Activated CD4-positive, alpha-beta T cell treated with anti-CD3 and anti-CD28 coated beads for 24 hours (primary cell): ENCODE measurements around the gene RMND5A.
A peak's percentile ranks its signal among the peaks of the same experiment; 100 is the strongest.

ENCODE experiments used
- DNase-seq, 2 donors: peaks; one replicate each; pipeline ENCODE4 v3.0.0-alpha.2; 2020; ENCODE audit warnings: low read depth in 2 of 2

The RMND5A gene

GRCh38 chr2:86791573-86791972, 71.5 kb downstream of the RMND5A start:
- DNase-seq = no peak

DNA sequence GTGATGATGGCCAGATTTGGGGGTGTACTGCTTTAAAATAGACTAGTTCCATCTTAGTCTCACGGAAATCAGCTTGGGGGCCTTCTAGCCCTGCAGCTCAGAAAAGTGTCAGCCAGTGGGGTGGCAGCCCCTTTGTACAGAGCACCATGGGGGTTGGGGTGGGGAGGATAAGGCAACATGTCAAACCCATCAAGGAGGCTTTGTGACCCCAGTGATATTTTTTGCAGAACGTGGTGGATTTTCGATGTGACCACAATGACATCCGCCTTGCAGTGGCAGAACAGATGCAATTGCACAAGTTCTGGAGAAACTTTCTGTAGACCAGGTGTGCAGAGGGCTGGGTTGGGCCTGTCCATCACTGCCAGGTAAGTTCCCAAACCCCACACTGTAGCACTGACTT, 73.7 kb downstream of the RMND5A start:
- DNase-seq = no peak

- DNase-seq = no peak
These were observed 74.8 kb downstream of the RMND5A start for GRCh38 chr2:86794861-86795260.

DNA sequence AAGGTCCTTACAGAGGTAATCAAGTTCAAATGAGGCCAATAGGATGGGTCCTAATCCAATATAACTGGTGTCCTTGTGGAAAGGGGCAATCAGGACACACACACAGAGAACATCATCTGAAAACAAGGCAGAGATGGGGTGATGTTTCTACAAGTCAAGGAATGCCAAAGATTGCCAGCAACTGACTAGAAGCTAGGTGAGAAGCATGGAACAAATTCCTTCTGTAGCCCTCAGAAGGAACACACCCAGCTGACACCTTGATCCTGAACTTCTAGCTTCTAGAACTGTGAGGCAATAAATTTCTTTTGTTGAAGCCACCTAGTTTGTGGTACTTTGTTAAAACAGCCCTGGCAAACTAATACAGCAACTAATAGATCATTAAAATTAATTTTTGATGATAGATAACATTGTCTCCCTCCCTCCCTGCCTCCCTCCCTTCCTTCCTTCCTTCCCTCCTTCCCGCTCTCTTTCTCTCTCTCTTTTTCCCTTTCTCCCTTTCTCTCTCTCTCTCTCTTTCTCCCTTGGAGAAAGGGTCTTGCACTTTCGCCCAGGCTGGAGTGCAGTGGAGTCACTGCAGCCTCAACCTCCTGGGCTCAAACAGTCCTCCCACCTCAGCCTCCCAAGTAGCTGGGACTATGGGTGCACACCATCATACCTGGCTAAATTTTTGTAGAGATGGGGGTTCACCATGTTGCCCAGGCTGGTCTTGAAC, 80.9 kb downstream of the RMND5A start:
- no peak for DNase-seq

- DNase-seq = no peak
These were observed 86.2 kb downstream of the RMND5A start for GRCh38 chr2:86806059-86806857.

- DNase-seq = no peak
These were observed 87.0 kb downstream of the RMND5A start for GRCh38 chr2:86807133-86807467.

GRCh38 chr2:86807468-86808275, 87.6 kb downstream of the RMND5A start:
- no peak for DNase-seq

GRCh38 chr2:86808315-86809161, 88.4 kb downstream of the RMND5A start:
- DNase-seq = peak; percentile 88 to 90

- no peak for DNase-seq
These were observed 89.5 kb downstream of the RMND5A start for GRCh38 chr2:86809481-86810121.

DNA sequence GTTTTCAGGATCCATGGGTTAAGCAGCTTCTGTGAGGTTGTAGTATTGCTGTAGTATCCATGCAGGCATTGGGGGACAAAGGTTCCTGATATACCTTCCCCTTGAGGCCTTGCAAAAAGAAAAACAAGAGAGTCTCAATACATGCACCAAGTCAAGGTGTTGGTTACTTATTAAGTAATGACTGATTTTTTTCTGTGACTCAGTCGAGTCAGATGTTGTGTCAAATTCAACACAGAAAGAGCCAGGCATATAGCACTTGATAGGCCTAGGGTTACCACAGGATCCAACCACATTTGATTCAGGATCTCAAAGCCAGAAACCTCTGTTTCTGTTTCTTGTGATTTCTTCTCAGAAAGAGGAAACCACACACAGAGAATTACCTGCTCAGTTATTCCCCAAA, 95.5 kb downstream of the RMND5A start:
- DNase-seq = no peak

DNA sequence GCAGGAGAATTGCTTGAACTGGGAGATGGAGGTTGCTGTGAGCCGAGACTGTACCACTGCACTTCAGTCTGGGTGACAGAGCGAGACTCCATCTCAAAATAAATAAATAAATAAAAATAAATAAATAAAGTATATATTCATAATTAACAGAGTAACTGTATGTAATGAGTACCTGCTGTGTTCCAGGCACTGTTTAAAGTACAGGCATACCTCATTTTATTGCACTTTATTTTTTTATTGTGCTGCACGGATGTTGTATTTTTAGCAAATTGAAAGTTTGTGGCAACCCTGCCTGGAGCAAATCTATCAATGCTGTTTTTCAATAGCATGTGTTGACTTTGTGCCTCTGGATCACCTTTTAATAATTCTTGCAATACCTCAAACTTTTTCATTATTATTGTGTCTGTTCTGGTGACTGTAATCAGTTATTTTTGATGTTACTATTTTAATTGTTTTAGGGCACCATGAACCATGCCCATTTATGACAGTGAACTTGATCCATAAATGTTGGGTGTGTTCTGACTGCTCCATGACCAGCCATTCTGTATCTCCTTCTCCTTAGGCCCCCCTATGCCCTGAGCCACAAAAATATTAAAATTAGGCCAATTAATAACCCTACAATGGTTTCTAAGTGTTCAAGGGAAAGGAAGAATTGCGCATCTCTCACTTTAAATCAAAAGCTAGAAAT, 98.2 kb downstream of the RMND5A start:
- no peak for DNase-seq

GRCh38 chr2:86818957-86819356, 98.9 kb downstream of the RMND5A start:
- DNase-seq = no peak

GRCh38 chr2:86821306-86821705, 101.2 kb downstream of the RMND5A start:
- no peak for DNase-seq

DNA sequence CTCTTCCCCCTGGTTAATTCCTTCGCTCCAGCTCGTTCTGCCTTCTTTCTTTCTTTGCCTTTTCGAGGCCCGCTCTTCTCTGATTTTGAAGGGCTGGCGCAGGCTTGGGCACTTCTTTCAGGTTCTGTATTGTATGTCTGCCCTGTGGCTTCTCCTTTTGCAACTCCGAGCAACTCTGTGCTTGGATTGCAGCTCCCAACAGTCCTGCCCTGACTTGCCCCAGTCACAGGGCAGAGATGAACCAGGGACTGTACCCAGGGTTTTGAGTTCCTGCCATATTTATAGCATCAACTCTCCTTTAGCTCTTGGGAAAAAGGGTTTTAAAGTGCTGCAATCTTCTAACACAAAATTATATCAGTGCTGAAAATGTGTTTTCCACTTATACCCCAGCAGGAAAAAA, 101.8 kb downstream of the RMND5A start:
- DNase-seq = no peak

DNA sequence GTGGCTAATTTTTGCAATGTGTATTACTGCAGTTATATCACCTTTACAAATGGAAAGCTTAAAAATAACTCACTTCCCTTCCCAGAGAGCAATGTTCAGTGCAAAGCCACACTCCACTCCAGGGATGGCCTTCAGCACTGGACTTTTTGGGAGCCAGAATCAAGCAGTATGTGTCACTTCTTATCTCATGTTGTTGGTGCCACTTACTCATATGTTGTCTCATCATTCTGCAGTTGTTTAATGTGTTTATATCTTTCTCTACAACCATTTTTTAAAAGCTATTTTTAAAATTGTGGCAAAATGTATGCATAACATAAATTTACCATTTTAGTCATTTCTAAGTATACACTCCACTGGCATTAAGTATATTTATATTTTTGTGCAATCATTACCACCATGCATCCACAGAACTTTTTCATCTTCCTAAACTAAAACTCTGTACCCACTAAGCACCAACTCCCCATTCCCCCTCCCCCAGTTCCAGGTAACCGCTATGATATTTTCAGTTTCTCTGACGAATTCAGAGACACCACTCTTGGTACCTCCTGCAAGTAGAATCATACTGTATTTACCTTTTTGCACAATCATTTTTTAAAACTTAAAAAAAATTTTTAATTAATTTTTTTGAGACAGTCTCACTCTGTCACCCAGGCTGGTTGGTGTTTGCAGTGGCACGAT, 102.7 kb downstream of the RMND5A start:
- no peak for DNase-seq

DNA sequence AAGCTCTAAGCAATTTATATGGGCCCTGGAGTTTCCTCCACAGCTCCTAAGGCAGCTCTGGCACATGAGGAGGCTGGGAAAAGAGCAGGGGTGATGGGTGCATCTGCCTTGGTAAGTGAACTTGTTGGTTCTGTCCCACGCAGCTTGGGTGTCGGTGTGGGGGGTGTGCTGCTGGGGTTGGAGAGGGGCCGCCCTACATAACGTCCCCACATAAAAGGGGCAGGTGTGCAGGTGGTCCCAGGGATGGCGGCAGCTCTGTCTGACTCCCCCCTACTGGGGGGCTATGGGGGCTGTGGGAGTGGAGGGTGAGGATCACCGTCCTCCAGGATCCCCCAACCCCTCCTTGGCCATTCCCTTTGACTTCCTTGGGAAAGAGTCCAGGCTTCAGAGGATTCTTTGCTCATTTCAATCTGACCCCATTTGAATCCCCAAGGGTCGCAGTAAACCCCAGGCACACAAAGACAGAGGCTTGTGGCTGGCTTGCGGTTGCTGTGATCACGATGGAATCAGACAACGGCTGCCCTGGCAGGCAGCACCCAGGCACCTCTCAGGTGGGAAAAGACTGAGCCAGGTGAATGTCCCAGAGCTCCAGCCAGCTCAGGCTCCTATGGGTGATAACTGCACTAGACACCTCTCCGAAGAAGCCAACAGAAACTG, 105.1 kb downstream of the RMND5A start:
- DNase-seq = no peak

- DNase-seq = no peak
These were observed 105.7 kb downstream of the RMND5A start for GRCh38 chr2:86825693-86826381.

GRCh38 chr2:86826951-86827350, 106.9 kb downstream of the RMND5A start:
- DNase-seq = no peak
